HepG2 (cell line): ENCODE data around the gene CHMP5. TPM values are rescaled to one million over a fixed set of nuclear protein-coding genes. Genes with fewer than 3 reads are reported as not detected.

ENCODE experiments used
- BORCS8-MEF2B ChIP-seq: sonication (generic); formaldehyde crosslinking; IDR thresholded peaks from 2 replicates; pipeline ENCODE4 v1.8.0; 2022; ENCODE audit warnings: mild to moderate bottlenecking, missing genetic modification reagents
- CENPT ChIP-seq: sonication (generic); formaldehyde crosslinking; IDR thresholded peaks from 2 replicates; pipeline ENCODE4 v1.8.0; 2022; ENCODE audit warnings: low read depth, mild to moderate bottlenecking, moderate library complexity, missing genetic modification reagents
- CREM ChIP-seq, 2 experiments: sonication (generic) in 1 of 2; formaldehyde crosslinking in 1 of 2; IDR thresholded peaks; 2 replicates each; pipeline versions ENCODE4 v1.4.0 to v1.6.1; 2016 to 2020; ENCODE audit warnings: antibody characterized with exemption in 1 of 2, mild to moderate bottlenecking in 1 of 2, missing genetic modification reagents in 1 of 2
- NCOR1 ChIP-seq: fragments of 200-600 bp; sonication (generic); IDR thresholded peaks from 2 replicates; pipeline ENCODE4 v1.7.0; 2017; ENCODE audit warnings: antibody characterized with exemption, low read length, borderline replicate concordance
- RORA ChIP-seq: sonication (generic); formaldehyde crosslinking; IDR thresholded peaks from 2 replicates; pipeline ENCODE4 v1.5.0; 2020; ENCODE audit warnings: mild to moderate bottlenecking, missing genetic modification reagents, moderate library complexity
- SCMH1 ChIP-seq: sonication (generic); formaldehyde crosslinking; IDR thresholded peaks from 2 replicates; pipeline ENCODE4 v1.9.0; 2021; ENCODE audit warnings: missing genetic modification reagents, mild to moderate bottlenecking, borderline replicate concordance
- THAP11 ChIP-seq: IDR thresholded peaks from 2 replicates; pipeline ENCODE4 v1.6.1; 2016; ENCODE audit warnings: missing biosample characterization, missing genetic modification reagents
- ZFP82 ChIP-seq: sonication (generic); formaldehyde crosslinking; IDR thresholded peaks from 2 replicates; pipeline ENCODE4 v1.5.1; 2020; ENCODE audit warnings: mild to moderate bottlenecking, missing genetic modification reagents, borderline replicate concordance
- ZNF260 ChIP-seq: sonication (generic); formaldehyde crosslinking; IDR thresholded peaks from 2 replicates; pipeline ENCODE4 v1.4.0; 2020; ENCODE audit warnings: missing genetic modification reagents, low read depth, mild to moderate bottlenecking, borderline replicate concordance
- ZNF496 ChIP-seq: sonication (generic); formaldehyde crosslinking; IDR thresholded peaks from 2 replicates; pipeline ENCODE4 v1.8.1; 2023; ENCODE audit warnings: mild to moderate bottlenecking, moderate library complexity, missing genetic modification reagents; ENCODE audit not compliant: insufficient replicate concordance
- ZNF547 ChIP-seq: sonication (generic); formaldehyde crosslinking; IDR thresholded peaks from 2 replicates; pipeline ENCODE4 v1.5.1; 2020; ENCODE audit warnings: mild to moderate bottlenecking, missing genetic modification reagents
- ZNF562 ChIP-seq: sonication (generic); formaldehyde crosslinking; IDR thresholded peaks from 2 replicates; pipeline ENCODE4 v1.8.0; 2022; ENCODE audit warnings: missing genetic modification reagents, borderline replicate concordance
- ZNF629 ChIP-seq: sonication (generic); formaldehyde crosslinking; conservative IDR thresholded peaks from 2 replicates; pipeline ENCODE4 v1.5.0; 2020; ENCODE audit warnings: missing genetic modification reagents
- ZNF644 ChIP-seq: IDR thresholded peaks from 2 replicates; pipeline ENCODE4 v1.6.1; 2016; ENCODE audit warnings: low read depth
- ZNF672 ChIP-seq: sonication (generic); formaldehyde crosslinking; IDR thresholded peaks from 2 replicates; pipeline ENCODE4 v1.8.1; 2022; ENCODE audit warnings: missing genetic modification reagents
- ZNF724P ChIP-seq: sonication (generic); formaldehyde crosslinking; IDR thresholded peaks from 2 replicates; pipeline ENCODE4 v1.8.0; 2022; ENCODE audit warnings: missing genetic modification reagents, borderline replicate concordance
- ZNF891 ChIP-seq: sonication (generic); formaldehyde crosslinking; IDR thresholded peaks from 2 replicates; pipeline ENCODE4 v1.5.0; 2020; ENCODE audit warnings: mild to moderate bottlenecking, missing genetic modification reagents
- polyA plus RNA-seq, 8 experiments: library from polyadenylated mRNA; depleted of rRNA in 3 of 8; stranded (reverse) in 7 of 8; unstranded in 1 of 8; fragments of >200 nt; fragmentation: Illumina TruSeq in 4 of 8; extraction: Trizol in 4 of 8; gene quantifications; 2 replicates each; pipeline versions ENCODE4 v1.2.1 to v1.2.3, GENCODE V29; 2011 to 2016; ENCODE audit warnings: low read depth in 4 of 8, missing spikeins in 1 of 8, mixed read lengths in 1 of 8; ENCODE audit not compliant: insufficient read depth in 1 of 8
- total RNA-seq, 5 experiments: library from RNA; depleted of rRNA; stranded (reverse); fragments of >200 nt; fragmentation: Illumina TruSeq; extraction: Trizol; gene quantifications; 2 replicates each; pipeline ENCODE4 v1.2.3, GENCODE V29; 2016; ENCODE audit warnings: low read depth in 1 of 5
- TF ChIP-seq, protein P1 (sequence below): sonication (generic); IDR thresholded peaks from 2 replicates; pipeline ENCODE4 v1.6.1; 2016; ENCODE audit warnings: low read depth, borderline replicate concordance
- TF ChIP-seq, protein P2 (sequence below): sonication (generic); formaldehyde crosslinking; IDR thresholded peaks from 2 replicates; pipeline ENCODE4 v1.4.0; 2020; ENCODE audit warnings: mild to moderate bottlenecking, missing genetic modification reagents
- TF ChIP-seq, protein P3 (sequence below): IDR thresholded peaks from 2 replicates; pipeline ENCODE4 v1.6.1; 2016; ENCODE audit warnings: missing genetic modification reagents, missing compliant biosample characterization
- TF ChIP-seq, protein P4 (sequence below): IDR thresholded peaks from 2 replicates; pipeline ENCODE4 v1.6.1; 2016; ENCODE audit warnings: missing compliant biosample characterization, missing genetic modification reagents, borderline replicate concordance
- TF ChIP-seq, protein P5 (sequence below): sonication (generic); formaldehyde crosslinking; IDR thresholded peaks from 2 replicates; pipeline ENCODE4 v1.9.0; 2021; ENCODE audit warnings: missing genetic modification reagents, borderline replicate concordance

CHMP5 gene
- total and polyA plus RNA-seq, 2 of the 13 experiments (the other 11 are each of a cell fraction or from before 2014, with no cell fraction given) = 46.0 to 57.3 TPM

DNA sequence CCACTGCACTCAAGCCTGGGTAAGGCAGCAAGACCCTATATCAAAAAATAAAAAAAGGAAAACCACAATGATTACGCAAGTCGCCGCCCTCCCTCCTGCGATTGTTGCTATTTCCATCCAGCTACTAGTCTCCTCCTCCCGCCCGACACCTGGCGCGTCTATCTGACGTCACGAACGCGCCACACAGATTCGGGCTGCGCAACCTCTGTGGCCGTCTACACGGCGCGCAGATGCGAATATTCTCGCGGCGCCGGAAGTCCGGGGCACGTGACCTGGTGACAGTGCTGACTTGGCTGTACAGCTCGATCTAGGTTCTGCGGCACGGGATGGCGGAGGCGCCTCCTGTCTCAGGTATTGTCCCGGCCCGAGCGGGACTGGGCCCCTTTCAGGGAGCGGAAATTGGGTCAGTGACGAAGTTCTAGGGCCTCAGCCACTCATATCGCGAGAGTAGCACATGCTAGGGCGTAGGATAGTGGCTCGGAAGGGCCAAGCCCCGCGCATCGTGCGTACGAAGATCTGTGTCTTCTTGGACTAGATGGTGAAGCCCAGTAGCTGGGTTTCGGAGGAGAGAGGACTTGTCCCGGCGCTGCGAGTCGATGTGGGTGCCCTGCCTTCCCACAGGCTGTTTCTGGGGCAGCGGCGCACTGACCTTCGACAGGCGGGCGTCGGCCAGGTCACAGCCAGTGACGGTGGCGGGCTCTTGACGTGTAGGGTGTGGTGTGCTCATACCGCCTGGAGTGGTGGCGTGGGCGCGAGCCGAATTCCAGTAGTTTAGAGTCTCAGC lies 25.6 kb downstream of the CHMP5 start, which contains the start of gene NFX1 (continued):
- TF ChIP-seq ZNF496 (CRISPR knock-in tag) (no peak), BORCS8-MEF2B (CRISPR knock-in tag) (peak; percentile 90), NCOR1 (peak; percentile 40; the same call in 1 of the 2 replicates), RORA (CRISPR knock-in tag) (no peak), ZNF644 (CRISPR knock-in tag) (no peak), ZNF562 (CRISPR knock-in tag) (peak; percentile 66; the same call in 1 of the 2 replicates), THAP11 (CRISPR knock-in tag) (peak; percentile 96), ZNF724P (CRISPR knock-in tag) (peak; percentile 77; the same call in 1 of the 2 replicates), ZNF629 (CRISPR knock-in tag) (no peak), ZNF260 (CRISPR knock-in tag) (no peak), SCMH1 (CRISPR knock-in tag) (no peak), ZFP82 (CRISPR knock-in tag) (peak; percentile 83; the same call in 1 of the 2 replicates), ZNF891 (peak; percentile 97; the same call in 1 of the 2 replicates), ZNF672 (CRISPR knock-in tag) (no peak), CREM (IDR thresholded peaks at IDR 0.05) (peak; percentile 100), CREM (CRISPR knock-in tag; IDR thresholded peaks at IDR 0.05) (peak; percentile 96), ZNF547 (CRISPR knock-in tag) (peak; percentile 89), CENPT (CRISPR knock-in tag) (0 out of 2 replicates have a peak, but pooled peaks have one; percentile 61)
- TF ChIP-seq, protein P1, sequence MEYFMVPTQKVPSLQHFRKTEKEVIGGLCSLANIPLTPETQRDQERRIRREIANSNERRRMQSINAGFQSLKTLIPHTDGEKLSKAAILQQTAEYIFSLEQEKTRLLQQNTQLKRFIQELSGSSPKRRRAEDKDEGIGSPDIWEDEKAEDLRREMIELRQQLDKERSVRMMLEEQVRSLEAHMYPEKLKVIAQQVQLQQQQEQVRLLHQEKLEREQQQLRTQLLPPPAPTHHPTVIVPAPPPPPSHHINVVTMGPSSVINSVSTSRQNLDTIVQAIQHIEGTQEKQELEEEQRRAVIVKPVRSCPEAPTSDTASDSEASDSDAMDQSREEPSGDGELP = peak; percentile 44; the same call in 1 of the 2 replicates
- TF ChIP-seq, protein P2, sequence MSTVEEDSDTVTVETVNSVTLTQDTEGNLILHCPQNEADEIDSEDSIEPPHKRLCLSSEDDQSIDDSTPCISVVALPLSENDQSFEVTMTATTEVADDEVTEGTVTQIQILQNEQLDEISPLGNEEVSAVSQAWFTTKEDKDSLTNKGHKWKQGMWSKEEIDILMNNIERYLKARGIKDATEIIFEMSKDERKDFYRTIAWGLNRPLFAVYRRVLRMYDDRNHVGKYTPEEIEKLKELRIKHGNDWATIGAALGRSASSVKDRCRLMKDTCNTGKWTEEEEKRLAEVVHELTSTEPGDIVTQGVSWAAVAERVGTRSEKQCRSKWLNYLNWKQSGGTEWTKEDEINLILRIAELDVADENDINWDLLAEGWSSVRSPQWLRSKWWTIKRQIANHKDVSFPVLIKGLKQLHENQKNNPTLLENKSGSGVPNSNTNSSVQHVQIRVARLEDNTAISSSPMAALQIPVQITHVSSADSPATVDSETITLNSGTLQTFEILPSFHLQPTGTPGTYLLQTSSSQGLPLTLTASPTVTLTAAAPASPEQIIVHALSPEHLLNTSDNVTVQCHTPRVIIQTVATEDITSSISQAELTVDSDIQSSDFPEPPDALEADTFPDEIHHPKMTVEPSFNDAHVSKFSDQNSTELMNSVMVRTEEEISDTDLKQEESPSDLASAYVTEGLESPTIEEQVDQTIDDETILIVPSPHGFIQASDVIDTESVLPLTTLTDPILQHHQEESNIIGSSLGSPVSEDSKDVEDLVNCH (CRISPR knock-in tag) = no peak
- TF ChIP-seq, protein P3, sequence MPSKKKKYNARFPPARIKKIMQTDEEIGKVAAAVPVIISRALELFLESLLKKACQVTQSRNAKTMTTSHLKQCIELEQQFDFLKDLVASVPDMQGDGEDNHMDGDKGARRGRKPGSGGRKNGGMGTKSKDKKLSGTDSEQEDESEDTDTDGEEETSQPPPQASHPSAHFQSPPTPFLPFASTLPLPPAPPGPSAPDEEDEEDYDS (CRISPR knock-in tag) = peak; percentile 79
- TF ChIP-seq, protein P4, sequence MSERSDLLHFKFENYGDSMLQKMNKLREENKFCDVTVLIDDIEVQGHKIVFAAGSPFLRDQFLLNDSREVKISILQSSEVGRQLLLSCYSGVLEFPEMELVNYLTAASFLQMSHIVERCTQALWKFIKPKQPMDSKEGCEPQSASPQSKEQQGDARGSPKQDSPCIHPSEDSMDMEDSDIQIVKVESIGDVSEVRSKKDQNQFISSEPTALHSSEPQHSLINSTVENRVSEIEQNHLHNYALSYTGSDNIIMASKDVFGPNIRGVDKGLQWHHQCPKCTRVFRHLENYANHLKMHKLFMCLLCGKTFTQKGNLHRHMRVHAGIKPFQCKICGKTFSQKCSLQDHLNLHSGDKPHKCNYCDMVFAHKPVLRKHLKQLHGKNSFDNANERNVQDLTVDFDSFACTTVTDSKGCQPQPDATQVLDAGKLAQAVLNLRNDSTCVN (CRISPR knock-in tag) = peak; percentile 32; the same call in 1 of the 2 replicates
- TF ChIP-seq, protein P5, sequence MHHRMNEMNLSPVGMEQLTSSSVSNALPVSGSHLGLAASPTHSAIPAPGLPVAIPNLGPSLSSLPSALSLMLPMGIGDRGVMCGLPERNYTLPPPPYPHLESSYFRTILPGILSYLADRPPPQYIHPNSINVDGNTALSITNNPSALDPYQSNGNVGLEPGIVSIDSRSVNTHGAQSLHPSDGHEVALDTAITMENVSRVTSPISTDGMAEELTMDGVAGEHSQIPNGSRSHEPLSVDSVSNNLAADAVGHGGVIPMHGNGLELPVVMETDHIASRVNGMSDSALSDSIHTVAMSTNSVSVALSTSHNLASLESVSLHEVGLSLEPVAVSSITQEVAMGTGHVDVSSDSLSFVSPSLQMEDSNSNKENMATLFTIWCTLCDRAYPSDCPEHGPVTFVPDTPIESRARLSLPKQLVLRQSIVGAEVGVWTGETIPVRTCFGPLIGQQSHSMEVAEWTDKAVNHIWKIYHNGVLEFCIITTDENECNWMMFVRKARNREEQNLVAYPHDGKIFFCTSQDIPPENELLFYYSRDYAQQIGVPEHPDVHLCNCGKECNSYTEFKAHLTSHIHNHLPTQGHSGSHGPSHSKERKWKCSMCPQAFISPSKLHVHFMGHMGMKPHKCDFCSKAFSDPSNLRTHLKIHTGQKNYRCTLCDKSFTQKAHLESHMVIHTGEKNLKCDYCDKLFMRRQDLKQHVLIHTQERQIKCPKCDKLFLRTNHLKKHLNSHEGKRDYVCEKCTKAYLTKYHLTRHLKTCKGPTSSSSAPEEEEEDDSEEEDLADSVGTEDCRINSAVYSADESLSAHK (CRISPR knock-in tag) = no peak
